ENCODE results near the gene SMIM31. TPM values are rescaled to one million over a fixed set of nuclear protein-coding genes. Genes with fewer than 3 reads are reported as not detected.

SMIM31 gene
- total RNA-seq, 2 donors from 2014 or later: 0.78 to 2.6 TPM

DNA sequence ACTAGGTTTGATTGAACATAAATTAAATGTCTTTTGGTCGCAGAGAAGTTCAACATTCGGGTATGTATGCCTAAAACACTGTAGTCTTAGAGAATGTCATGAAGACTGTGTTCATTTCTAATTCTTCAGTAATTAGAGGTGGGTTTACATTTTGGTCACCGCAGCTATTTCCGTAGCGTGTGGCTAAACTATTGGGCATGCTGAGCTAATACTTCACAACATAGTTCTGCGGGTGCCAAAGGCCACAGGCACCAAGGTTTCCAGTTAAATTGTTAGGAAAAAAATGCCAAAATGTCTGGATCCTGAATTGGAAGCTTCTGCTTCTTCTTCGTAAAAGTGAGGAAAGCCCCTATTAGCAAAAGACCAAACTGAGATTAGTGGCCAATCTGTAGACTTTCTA is 25.1 kb downstream of the SMIM31 start:
- H3K36me3 ChIP-seq (replicated peaks in 1 of 2; ENCODE audit: insufficient read depth in 1 of 2, low read depth in 2 of 2): no peaks in the 10 kb centered on the region
- H3K27ac ChIP-seq: no peak overlapping the region
- intact Hi-C loops (cut with DNase I): no loop called here
- no peaks in the 10 kb centered on the region for H3K9me3 ChIP-seq
- H3K4me3 ChIP-seq: no peak overlapping the region
- no peaks in the 10 kb centered on the region for H3K4me1 ChIP-seq
- DNase-seq (no peak), ATAC-seq (no peak)
- no peak for TF ChIP-seq POLR2A (IDR thresholded peaks at IDR 0.05)
- TF ChIP-seq, protein P1, sequence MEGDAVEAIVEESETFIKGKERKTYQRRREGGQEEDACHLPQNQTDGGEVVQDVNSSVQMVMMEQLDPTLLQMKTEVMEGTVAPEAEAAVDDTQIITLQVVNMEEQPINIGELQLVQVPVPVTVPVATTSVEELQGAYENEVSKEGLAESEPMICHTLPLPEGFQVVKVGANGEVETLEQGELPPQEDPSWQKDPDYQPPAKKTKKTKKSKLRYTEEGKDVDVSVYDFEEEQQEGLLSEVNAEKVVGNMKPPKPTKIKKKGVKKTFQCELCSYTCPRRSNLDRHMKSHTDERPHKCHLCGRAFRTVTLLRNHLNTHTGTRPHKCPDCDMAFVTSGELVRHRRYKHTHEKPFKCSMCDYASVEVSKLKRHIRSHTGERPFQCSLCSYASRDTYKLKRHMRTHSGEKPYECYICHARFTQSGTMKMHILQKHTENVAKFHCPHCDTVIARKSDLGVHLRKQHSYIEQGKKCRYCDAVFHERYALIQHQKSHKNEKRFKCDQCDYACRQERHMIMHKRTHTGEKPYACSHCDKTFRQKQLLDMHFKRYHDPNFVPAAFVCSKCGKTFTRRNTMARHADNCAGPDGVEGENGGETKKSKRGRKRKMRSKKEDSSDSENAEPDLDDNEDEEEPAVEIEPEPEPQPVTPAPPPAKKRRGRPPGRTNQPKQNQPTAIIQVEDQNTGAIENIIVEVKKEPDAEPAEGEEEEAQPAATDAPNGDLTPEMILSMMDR (IDR thresholded peaks at IDR 0.05): no peak
- WGBS, 2 donors: 77 to 83% methylated on average over 7 of the region's 7 CpGs
- no peaks in the 10 kb centered on the region for H3K27me3 ChIP-seq

DNA sequence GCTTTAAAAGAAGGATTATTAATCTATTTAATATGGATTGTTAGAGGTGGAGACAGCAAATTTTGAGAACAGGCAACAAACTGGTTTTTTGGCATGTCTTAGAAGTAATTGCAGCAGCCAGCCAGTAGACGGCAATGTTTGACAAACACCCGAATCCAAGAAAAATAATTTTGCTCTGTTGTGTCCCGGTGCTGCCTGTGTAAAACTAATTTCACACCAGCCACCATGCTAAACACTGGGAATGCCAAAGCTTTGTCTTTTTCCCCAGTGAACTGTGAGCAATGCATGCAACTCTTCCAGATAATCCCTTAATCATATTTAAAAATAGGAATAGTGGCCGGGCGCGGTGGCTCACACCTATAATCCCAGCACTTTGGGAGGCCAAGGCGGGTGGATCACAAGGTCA is 25.9 kb downstream of the SMIM31 start:
- Histone ChIP-seq H3K4me1 (no peaks in the 10 kb centered on the region), H3K4me3 (no peak overlapping the region), H3K27me3 (no peaks in the 10 kb centered on the region), H3K9me3 (no peaks in the 10 kb centered on the region), H3K36me3 (replicated peaks in 1 of 2; ENCODE audit: insufficient read depth in 1 of 2, low read depth in 2 of 2) (no peaks in the 10 kb centered on the region), H3K27ac (no peak overlapping the region)
- 56% methylated on average over 7 of the region's 7 CpGs for WGBS, 2 donors
- TF ChIP-seq POLR2A (IDR thresholded peaks at IDR 0.05): no peak
- TF ChIP-seq, protein P1 (IDR thresholded peaks at IDR 0.05): peak; percentile 47 to 69 (median 62)
- ATAC-seq: no peak
- intact Hi-C loops (cut with DNase I): no loop called here
- DNase-seq: peak; percentile 19 to 41 (median 22)

DNA sequence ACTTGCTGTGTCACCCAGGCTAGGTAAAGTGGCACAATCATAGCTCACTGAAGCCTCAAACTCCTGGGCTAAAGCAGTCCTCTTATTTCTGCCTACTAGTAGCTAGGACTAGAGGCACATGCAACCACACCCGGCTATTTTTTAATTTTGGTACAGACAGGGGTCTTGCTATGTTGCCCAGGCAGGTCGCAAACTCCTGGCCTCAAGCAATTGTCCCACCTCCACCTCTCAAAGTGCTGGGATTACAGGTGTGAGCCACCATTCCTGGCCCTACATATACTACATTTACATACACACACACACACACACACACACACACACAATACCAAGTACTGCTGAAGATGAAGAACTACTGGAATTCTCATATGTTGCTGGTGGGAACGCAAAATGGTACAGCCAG is 26.9 kb downstream of the SMIM31 start:
- 90 to 98% methylated on average over 3 of the region's 3 CpGs for WGBS, 2 donors
- Histone ChIP-seq H3K36me3 (replicated peaks in 1 of 2; ENCODE audit: insufficient read depth in 1 of 2, low read depth in 2 of 2) (no peaks in the 10 kb centered on the region), H3K9me3 (no peaks in the 10 kb centered on the region), H3K4me3 (no peak overlapping the region), H3K4me1 (no peaks in the 10 kb centered on the region), H3K27me3 (no peaks in the 10 kb centered on the region), H3K27ac (no peak overlapping the region)
- intact Hi-C loops (cut with DNase I): no loop called here
- no peak for DNase-seq
- ATAC-seq: no peak
- no peak for TF ChIP-seq POLR2A (IDR thresholded peaks at IDR 0.05)
- TF ChIP-seq, protein P1 (IDR thresholded peaks at IDR 0.05): no peak

DNA sequence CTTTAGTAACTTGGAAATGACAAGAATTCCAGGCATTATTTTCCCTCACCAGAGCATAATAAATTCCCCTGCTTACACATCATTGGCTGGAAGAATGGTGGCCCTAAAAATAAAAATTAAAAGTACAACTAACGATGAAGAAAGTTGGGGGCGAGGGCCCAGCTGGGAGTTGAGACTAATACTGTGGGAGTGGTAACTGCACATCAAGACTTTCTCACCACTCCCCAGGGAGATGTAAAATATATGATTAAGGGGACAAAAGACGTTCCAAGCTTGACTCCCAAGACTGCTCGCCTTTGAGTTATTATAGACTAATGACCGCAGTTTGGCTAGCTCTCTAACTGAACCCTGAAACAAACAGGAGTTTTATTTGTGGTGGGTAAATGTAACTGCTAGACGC is 30.0 kb downstream of the SMIM31 start:
- Histone ChIP-seq H3K27me3 (no peaks in the 10 kb centered on the region), H3K36me3 (replicated peaks in 1 of 2; ENCODE audit: insufficient read depth in 1 of 2, low read depth in 2 of 2) (no peaks in the 10 kb centered on the region), H3K4me3 (no peak overlapping the region), H3K27ac (no peak overlapping the region), H3K9me3 (no peaks in the 10 kb centered on the region), H3K4me1 (no peaks in the 10 kb centered on the region)
- WGBS, 2 donors: 64 to 71% methylated on average over 6 of the region's 6 CpGs
- ATAC-seq (no peak), DNase-seq (no peak)
- intact Hi-C loops (cut with DNase I): no loop called here
- TF ChIP-seq POLR2A (IDR thresholded peaks at IDR 0.05): no peak
- TF ChIP-seq, protein P1 (IDR thresholded peaks at IDR 0.05): no peak

DNA sequence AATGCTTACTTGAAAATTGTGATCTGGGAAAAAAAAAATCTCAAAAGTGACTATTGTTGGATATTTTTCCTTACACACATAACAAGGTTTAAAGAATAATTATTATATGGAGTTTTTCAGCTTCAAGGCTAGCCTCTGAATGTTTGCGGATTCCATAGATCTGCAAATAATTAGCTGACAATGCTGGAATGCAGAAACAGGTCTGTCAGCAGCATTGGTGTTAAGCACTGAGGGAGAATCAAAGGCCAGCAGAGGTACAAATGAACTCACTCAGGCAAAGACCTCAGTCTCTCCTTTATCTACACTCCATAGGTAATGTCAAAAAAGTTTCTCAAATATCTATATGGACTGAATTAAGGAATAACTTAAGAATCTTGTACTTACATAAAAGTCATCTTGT is 35.1 kb downstream of the SMIM31 start:
- WGBS, 2 donors: 65 to 74% methylated on average over 1 of the region's 1 CpG
- H3K4me1 ChIP-seq: no peaks in the 10 kb centered on the region
- DNase-seq (no peak), ATAC-seq (no peak)
- no peaks in the 10 kb centered on the region for H3K27me3 ChIP-seq
- no peak overlapping the region for H3K4me3 ChIP-seq
- intact Hi-C loops (cut with DNase I): no loop called here
- no peaks in the 10 kb centered on the region for H3K36me3 ChIP-seq (replicated peaks in 1 of 2; ENCODE audit: insufficient read depth in 1 of 2, low read depth in 2 of 2)
- H3K27ac ChIP-seq: no peak overlapping the region
- no peaks in the 10 kb centered on the region for H3K9me3 ChIP-seq
- TF ChIP-seq, protein P1 (IDR thresholded peaks at IDR 0.05): no peak
- TF ChIP-seq POLR2A (IDR thresholded peaks at IDR 0.05): no peak
